GM20431 (cell line): ENCODE data around the gene HMGXB3.

Experiments used
- in situ Hi-C: fragments of 300-500 bp; cut with MseI, MboI; formaldehyde crosslinking; loops from one replicate; pipeline ENCODE4 v1.15.0; 2020; ENCODE audit warnings: low sequenced_read_pairs; ENCODE audit not compliant: unreplicated experiment

HMGXB3 gene

GRCh38 chr5:149982505-149982904 lies 18.0 kb upstream of the HMGXB3 start:
- in situ Hi-C loops: loop anchor here (25.0 kb wide), 1 partner anchor 145 kb away; no protein-coding TSS in a partner anchor

GRCh38 chr5:149988126-149988525 lies 12.4 kb upstream of the HMGXB3 start:
- in situ Hi-C loops: loop anchor here (25.0 kb wide), 1 partner anchor 151 kb away; no protein-coding TSS in a partner anchor

- in situ Hi-C loops: loop anchor here (10.0 to 25.0 kb wide), 2 partner anchors 153 to 356 kb away; no protein-coding TSS in a partner anchor
Measured at GRCh38 chr5:149990518-149991376, 9.8 kb upstream of the HMGXB3 start.

- in situ Hi-C loops: loop anchor here (10.0 to 25.0 kb wide), 2 partner anchors 156 to 359 kb away; no protein-coding TSS in a partner anchor
Measured at GRCh38 chr5:149993471-149993870, 7.1 kb upstream of the HMGXB3 start.

- in situ Hi-C loops: loop anchor here (10.0 to 25.0 kb wide), 2 partner anchors 158 to 361 kb away; no protein-coding TSS in a partner anchor
Measured at GRCh38 chr5:149995385-149996204, 4.9 kb upstream of the HMGXB3 start.

GRCh38 chr5:149996205-149996890 lies 4.2 kb upstream of the HMGXB3 start:
- in situ Hi-C loops: loop anchor here (10.0 to 25.0 kb wide), 2 partner anchors 159 to 362 kb away; no protein-coding TSS in a partner anchor

GRCh38 chr5:149998281-149998680 lies 2.3 kb upstream of the HMGXB3 start:
- in situ Hi-C loops: loop anchor here (10.0 to 25.0 kb wide), 2 partner anchors 161 to 363 kb away; no protein-coding TSS in a partner anchor

GRCh38 chr5:149999359-149999758 lies 1.2 kb upstream of the HMGXB3 start:
- in situ Hi-C loops: loop anchor here (10.0 to 25.0 kb wide), 2 partner anchors 162 to 365 kb away; no protein-coding TSS in a partner anchor

GRCh38 chr5:149999866-150000255 lies 678 bp upstream of the HMGXB3 start:
- in situ Hi-C loops: loop anchor here (10.0 to 25.0 kb wide), 2 partner anchors 163 to 365 kb away; no protein-coding TSS in a partner anchor

- in situ Hi-C loops: no loop called here
Measured at GRCh38 chr5:150000990-150001659, 586 bp downstream of the HMGXB3 start.

GRCh38 chr5:150001660-150002486 lies 1.3 kb downstream of the HMGXB3 start:
- in situ Hi-C loops: no loop called here

- in situ Hi-C loops: no loop called here
Measured at GRCh38 chr5:150006318-150006717, 5.8 kb downstream of the HMGXB3 start.

- in situ Hi-C loops: no loop called here
Measured at GRCh38 chr5:150007050-150007449, 6.5 kb downstream of the HMGXB3 start.

- in situ Hi-C loops: no loop called here
Measured at GRCh38 chr5:150009671-150010387, 9.3 kb downstream of the HMGXB3 start.

GRCh38 chr5:150013931-150014330 lies 13.4 kb downstream of the HMGXB3 start:
- in situ Hi-C loops: no loop called here

- in situ Hi-C loops: no loop called here
Measured at GRCh38 chr5:150014456-150014855, 13.9 kb downstream of the HMGXB3 start.

- in situ Hi-C loops: no loop called here
Measured at GRCh38 chr5:150015415-150015814, 14.9 kb downstream of the HMGXB3 start.

- in situ Hi-C loops: no loop called here
Measured at GRCh38 chr5:150016537-150016936, 16.0 kb downstream of the HMGXB3 start.
